ENCODE data around the gene CLIC3. TPM values are rescaled to one million over a fixed set of nuclear protein-coding genes. Genes with fewer than 3 reads are reported as not detected.

The CLIC3 gene
- total RNA-seq, 2 donors from 2014 or later, result 0.26 TPM; not detected in 1

GRCh38 chr9:136957461-136957860 is 38.9 kb downstream of the CLIC3 start:
- peaks cover 9% of the 10 kb centered on the region for H3K4me1 Mint-ChIP-seq
- no peak for ATAC-seq (replicated peaks)
- no peaks in the 10 kb centered on the region for H3K36me3 Mint-ChIP-seq (ENCODE audit: low read depth)
- H3K9me3 Mint-ChIP-seq, result peaks cover 8% of the 10 kb centered on the region
- no peak overlapping the region for H3K27ac Mint-ChIP-seq
- no peaks in the 10 kb centered on the region for H3K27me3 Mint-ChIP-seq
- no peak overlapping the region for H3K4me3 Mint-ChIP-seq

GRCh38 chr9:136956604-136957003 is 39.8 kb downstream of the CLIC3 start:
- H3K4me1 Mint-ChIP-seq, result peaks cover 9% of the 10 kb centered on the region
- H3K27ac Mint-ChIP-seq, result peak overlapping the region; percentile 36
- peaks cover 8% of the 10 kb centered on the region for H3K9me3 Mint-ChIP-seq
- H3K36me3 Mint-ChIP-seq (ENCODE audit: low read depth), result no peaks in the 10 kb centered on the region
- H3K4me3 Mint-ChIP-seq, result no peak overlapping the region
- no peaks in the 10 kb centered on the region for H3K27me3 Mint-ChIP-seq
- ATAC-seq (replicated peaks), result no peak

GRCh38 chr9:136955943-136956335 is 40.4 kb downstream of the CLIC3 start:
- no peak overlapping the region for H3K27ac Mint-ChIP-seq
- H3K9me3 Mint-ChIP-seq, result peaks cover 8% of the 10 kb centered on the region
- no peaks in the 10 kb centered on the region for H3K27me3 Mint-ChIP-seq
- peaks cover 9% of the 10 kb centered on the region for H3K4me1 Mint-ChIP-seq
- ATAC-seq (replicated peaks), result no peak
- no peaks in the 10 kb centered on the region for H3K36me3 Mint-ChIP-seq (ENCODE audit: low read depth)
- no peak overlapping the region for H3K4me3 Mint-ChIP-seq

DNA sequence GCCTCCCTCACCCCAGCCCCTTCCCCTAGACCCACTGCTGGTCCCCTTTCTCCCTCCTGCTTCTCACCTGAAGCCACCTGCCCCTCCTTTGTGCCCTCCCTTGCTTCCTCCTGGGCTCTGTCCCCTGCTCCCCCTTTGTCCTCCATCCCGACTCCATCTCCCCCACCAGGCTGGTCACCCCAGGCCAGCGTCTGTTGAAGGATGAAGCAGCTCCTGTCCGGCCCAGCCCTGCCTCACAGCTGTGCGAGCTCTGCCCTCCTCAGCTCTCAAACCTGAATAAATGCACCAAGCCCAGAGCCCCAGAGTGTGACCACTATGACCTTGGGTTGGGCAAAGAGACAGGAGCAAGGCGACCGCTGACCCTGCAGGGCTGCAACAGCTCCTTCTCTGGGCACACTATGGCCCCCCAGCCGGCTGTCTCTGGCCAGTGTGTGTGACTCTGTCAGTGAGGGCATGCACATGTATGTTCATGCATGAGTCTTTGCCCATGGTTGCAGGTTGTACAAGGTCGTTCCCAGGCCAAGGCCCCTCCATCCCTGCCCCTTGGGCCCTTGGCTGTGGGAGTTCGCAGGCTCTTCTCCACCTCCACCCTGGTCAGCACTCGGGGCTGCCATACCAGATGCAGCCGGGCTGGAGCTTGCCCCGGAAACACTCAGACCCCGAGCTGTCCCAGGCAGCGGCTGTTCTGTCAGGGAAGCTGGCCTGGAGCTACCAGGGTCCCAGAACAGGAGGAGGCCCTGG is 41.0 kb downstream of the CLIC3 start:
- ATAC-seq (replicated peaks), result no peak
- Mint-ChIP-seq H3K36me3 (ENCODE audit: low read depth) (no peaks in the 10 kb centered on the region), H3K4me1 (peaks cover 9% of the 10 kb centered on the region), H3K27ac (no peak overlapping the region), H3K4me3 (no peak overlapping the region), H3K27me3 (no peaks in the 10 kb centered on the region), H3K9me3 (peaks cover 8% of the 10 kb centered on the region)

DNA sequence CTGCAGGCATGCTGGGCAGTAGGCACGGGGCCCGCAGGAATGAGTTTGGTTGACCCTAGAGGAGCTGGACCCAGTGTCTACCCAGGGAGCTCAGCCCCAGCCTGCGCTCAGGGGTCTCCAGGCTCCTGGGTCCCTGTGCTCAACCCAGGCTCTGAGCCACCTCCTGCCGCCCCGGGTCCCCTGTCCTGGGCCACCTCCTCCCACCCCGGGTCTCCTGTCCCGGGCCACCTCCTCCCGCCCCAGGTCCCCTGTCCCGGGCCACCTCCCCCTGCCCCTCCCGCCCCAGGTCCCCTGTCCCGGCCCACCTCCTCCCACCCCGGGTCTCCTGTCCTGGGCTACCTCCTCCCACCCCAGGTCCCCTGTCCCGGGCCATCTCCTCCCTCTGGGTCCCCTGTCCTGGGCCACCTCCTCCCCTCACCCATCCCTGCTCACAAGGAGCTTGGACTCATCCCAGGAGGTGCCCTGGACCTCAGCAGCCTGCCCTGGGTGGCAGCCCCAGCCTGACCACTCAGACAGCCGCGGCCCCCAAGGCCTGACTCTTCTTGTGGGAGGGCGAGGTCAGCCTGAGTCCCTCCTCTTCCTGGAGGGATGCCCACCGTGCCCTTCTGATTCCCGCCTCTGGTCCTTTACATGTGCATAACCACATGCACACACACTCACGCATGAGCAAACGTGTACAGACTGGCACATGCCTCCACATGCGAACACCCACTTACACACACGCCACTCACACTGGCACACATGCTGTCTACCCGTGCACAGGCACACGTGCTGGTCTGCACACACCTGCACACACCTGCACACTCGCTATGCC is 41.9 kb downstream of the CLIC3 start:
- no peak for ATAC-seq (replicated peaks)

DNA sequence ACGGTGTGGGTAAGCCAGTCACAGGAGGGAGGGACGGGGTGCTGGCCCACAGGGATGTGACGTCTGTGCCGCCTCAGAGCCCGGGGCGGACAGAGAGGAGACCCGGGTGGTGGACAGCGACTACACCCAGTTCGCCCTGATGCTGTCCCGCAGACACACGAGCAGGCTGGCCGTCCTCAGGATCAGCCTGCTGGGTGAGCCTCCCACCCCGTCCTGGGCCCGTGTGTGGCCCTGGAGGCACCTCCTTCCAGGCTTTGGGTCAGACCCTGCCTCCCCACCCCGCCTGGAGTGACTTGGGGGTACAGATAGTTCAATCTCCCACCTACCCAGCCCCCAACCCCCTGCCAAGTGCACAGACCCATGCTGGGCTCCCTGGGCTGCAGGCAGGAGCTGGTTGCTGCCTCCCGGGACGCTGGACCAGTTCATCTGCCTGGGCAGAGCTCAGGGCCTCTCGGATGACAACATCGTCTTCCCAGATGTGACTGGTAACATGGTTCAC is 42.5 kb downstream of the CLIC3 start:
- peaks cover 8% of the 10 kb centered on the region for H3K9me3 Mint-ChIP-seq
- H3K4me1 Mint-ChIP-seq, result peaks cover 9% of the 10 kb centered on the region
- H3K4me3 Mint-ChIP-seq, result no peak overlapping the region
- no peaks in the 10 kb centered on the region for H3K27me3 Mint-ChIP-seq
- H3K36me3 Mint-ChIP-seq (ENCODE audit: low read depth), result no peaks in the 10 kb centered on the region
- no peak overlapping the region for H3K27ac Mint-ChIP-seq
- no peak for ATAC-seq (replicated peaks)

More for the DNA sequence above, 41.9 kb downstream of the CLIC3 start:
- no peak overlapping the region for H3K4me3 Mint-ChIP-seq
- no peak overlapping the region for H3K27ac Mint-ChIP-seq
- H3K36me3 Mint-ChIP-seq (ENCODE audit: low read depth), result no peaks in the 10 kb centered on the region
- H3K27me3 Mint-ChIP-seq, result no peaks in the 10 kb centered on the region
- peaks cover 9% of the 10 kb centered on the region for H3K4me1 Mint-ChIP-seq
- peaks cover 8% of the 10 kb centered on the region for H3K9me3 Mint-ChIP-seq

DNA sequence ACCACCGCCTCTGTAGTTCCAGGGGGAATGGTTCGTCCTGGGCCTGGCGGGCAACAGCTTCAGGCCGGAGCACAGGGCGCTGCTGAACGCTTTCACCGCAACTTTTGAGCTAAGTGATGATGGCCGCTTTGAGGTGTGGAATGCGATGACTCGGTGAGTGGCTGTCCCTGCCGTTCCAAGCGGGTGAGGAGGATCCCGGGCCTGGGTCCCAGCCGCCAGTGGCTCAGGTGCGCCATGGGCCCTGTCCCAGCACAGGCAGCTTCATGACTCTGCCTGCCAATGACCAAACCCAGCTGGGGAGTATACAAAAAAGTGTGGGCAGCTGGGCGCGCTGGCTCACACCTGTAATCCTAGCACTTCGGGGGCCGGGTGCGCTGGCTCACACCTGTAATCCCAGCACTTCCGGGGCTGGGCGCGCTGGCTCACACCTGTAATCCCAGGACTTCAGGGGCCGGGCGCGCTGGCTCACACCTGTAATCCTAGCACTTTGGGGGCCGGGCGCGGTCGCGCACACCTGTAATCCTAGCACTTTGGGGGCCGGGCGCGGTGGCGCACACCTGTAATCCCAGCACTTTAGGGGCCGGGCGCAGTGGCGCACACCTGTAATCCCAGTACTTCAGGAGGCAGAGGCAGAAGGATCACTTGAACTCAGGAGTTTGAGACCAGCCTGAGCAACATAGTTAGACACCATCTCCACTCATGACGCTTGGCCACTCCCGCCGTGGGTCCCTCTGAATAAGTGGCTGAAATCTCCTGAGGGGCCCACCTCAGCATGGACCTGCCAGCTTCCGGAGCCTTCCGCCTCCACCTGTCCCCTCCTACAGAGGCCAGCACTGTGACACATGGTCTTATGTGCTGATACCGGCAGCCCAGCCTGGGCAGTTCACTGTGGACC is 43.2 kb downstream of the CLIC3 start:
- H3K9me3 Mint-ChIP-seq, result peaks cover 8% of the 10 kb centered on the region
- H3K27ac Mint-ChIP-seq, result no peak overlapping the region
- ATAC-seq (replicated peaks), result no peak
- peaks cover 9% of the 10 kb centered on the region for H3K4me1 Mint-ChIP-seq
- no peaks in the 10 kb centered on the region for H3K27me3 Mint-ChIP-seq
- no peaks in the 10 kb centered on the region for H3K36me3 Mint-ChIP-seq (ENCODE audit: low read depth)
- no peak overlapping the region for H3K4me3 Mint-ChIP-seq

DNA sequence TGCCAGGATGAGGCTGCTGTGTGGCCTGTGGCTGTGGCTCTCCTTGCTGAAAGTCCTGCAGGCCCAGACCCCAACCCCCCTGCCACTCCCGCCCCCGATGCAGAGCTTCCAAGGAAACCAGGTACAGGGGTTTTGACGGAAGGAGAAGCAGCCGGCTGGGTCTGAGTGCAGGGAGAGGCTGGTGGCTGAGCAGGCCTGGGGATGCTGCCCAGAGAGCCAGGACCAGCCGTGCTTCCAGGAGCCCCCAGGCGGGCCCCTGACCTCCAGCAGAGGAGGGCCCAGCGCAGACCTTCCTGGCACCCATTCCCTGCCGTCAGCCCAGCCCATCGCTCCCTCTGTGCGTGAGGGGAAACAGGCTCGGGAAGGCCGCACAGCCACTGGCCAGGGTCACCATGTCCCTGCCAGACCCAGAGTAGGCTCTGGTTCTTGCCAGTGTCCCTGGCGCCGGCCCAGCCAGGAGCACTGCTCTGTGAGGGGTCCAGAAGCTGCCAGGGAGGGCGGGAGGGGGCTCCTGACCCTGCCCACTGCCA is 44.0 kb downstream of the CLIC3 start:
- H3K27me3 Mint-ChIP-seq, result no peaks in the 10 kb centered on the region
- peaks cover 8% of the 10 kb centered on the region for H3K9me3 Mint-ChIP-seq
- no peak overlapping the region for H3K27ac Mint-ChIP-seq
- ATAC-seq (replicated peaks), result no peak
- no peak overlapping the region for H3K4me3 Mint-ChIP-seq
- H3K36me3 Mint-ChIP-seq (ENCODE audit: low read depth), result no peaks in the 10 kb centered on the region
- peaks cover 9% of the 10 kb centered on the region for H3K4me1 Mint-ChIP-seq

GRCh38 chr9:136951541-136952320 is 44.6 kb downstream of the CLIC3 start, which contains the start of gene LCN12:
LCN12 (plus strand) TSS chr9:136952273; CDS start chr9:136952328, 55 bp downstream.
- Mint-ChIP-seq H3K4me1 (peaks cover 7% of the 10 kb centered on the region), H3K36me3 (ENCODE audit: low read depth) (no peaks in the 10 kb centered on the region), H3K27ac (no peak within 1 kb of the TSS), H3K9me3 (peaks cover 6% of the 10 kb centered on the region), H3K27me3 (no peaks in the 10 kb centered on the region), H3K4me3 (peak within 1 kb of the TSS; percentile 73)
- ATAC-seq (replicated peaks), result no peak

DNA sequence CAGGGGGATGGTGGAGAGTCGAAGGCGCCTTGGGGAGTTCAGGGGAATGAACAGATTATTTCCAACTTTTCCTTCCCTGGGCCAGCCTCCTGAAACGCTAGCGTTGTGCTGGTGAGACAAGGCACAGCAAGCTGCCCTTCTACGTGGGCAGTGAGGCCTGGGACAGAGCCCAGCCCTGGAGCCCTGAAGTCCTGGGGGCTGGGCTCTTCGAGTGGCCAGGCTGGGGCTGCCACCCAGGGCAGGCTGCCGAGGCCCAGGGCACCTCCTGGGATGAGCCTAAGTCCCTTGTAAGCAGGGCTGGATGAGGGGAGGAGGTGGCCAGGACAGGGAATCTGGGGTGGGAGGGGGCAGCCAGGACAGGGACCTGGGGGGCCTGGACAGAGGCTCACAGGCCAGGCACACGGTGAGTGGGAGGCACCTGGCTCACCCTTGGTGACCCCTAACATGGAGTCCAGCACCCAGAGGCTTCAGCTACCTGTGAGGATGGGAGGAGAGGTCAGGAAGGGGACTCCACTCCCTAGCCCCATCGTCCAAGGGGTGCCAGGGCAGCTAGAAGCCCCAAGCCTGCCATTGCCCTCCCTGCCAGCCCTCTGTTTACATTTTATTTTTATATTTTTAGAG is 45.6 kb downstream of the CLIC3 start:
- no peaks in the 10 kb centered on the region for H3K9me3 Mint-ChIP-seq
- no peaks in the 10 kb centered on the region for H3K4me1 Mint-ChIP-seq
- H3K4me3 Mint-ChIP-seq, result peak overlapping the region; percentile 73
- no peak overlapping the region for H3K27ac Mint-ChIP-seq
- no peaks in the 10 kb centered on the region for H3K27me3 Mint-ChIP-seq
- H3K36me3 Mint-ChIP-seq (ENCODE audit: low read depth), result no peaks in the 10 kb centered on the region
- no peak for ATAC-seq (replicated peaks)

DNA sequence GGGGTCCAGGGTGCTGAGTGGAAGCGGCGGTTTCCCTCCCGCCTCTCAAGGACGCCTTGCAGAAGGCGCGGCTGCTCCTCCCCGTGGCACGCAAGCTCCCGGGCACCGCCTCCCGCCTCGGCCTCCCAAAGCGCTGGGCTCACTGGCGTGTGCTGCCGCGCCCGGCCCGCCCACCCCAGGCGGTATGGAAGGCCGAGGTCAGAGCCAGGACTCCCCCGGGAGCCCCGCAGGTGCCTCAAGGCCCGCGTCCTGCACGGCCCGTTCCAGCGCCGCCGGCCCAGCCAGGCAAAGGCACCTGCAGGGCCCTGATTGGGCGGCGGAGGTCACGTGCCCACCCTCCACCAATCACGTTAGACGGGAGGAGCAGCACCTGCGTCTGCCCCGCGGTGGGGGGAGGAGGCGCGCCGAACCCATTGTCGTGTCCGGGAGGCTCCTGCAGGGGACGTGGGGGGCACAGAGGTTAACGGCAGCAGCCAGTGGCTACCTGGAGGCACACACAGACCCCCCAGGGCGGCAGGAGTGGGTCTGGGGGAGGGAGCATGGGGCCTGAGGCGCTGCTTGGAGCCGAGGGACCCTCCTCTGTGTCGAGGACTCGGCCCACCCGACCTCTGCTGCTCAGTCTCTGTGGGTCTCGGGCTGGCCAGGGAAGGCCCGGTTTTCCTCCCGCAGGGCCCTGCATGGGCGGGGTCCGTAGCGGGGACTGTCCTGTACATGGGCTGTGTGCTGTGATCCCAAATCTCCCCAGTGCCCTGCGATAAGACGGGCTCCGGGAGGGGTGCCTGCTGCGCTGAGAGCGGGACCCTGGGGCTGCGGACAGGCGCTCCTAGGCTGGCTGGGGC is 46.3 kb downstream of the CLIC3 start:
- Mint-ChIP-seq H3K9me3 (no peaks in the 10 kb centered on the region), H3K36me3 (ENCODE audit: low read depth) (no peaks in the 10 kb centered on the region), H3K27ac (peak overlapping the region; percentile 54), H3K27me3 (no peaks in the 10 kb centered on the region), H3K4me3 (peak overlapping the region; percentile 73), H3K4me1 (no peaks in the 10 kb centered on the region)
- ATAC-seq (replicated peaks), result peak; percentile 98

- no peaks in the 10 kb centered on the region for H3K27me3 Mint-ChIP-seq
- H3K4me1 Mint-ChIP-seq, result no peaks in the 10 kb centered on the region
- H3K27ac Mint-ChIP-seq, result peak overlapping the region; percentile 54
- peak overlapping the region; percentile 73 for H3K4me3 Mint-ChIP-seq
- no peaks in the 10 kb centered on the region for H3K9me3 Mint-ChIP-seq
- no peaks in the 10 kb centered on the region for H3K36me3 Mint-ChIP-seq (ENCODE audit: low read depth)
- peak; percentile 8 for ATAC-seq (replicated peaks)
Observed at GRCh38 chr9:136949239-136949816, 47.0 kb downstream of the CLIC3 start.

Measured in activated T-helper 17 cell treated with anti-CD3 and anti-CD28 coated beads, Interleukin-2, amount 50 U/mL, for 72 hours (primary cell).